NCI-H460 (cell line): ENCODE data around the gene TMEM95. TPM values are rescaled to one million over a fixed set of nuclear protein-coding genes. Genes with fewer than 3 reads are reported as not detected.
A peak's percentile ranks its signal among the peaks of the same experiment; 100 is the strongest.
"Not testable (repeated sequence)": the region's sequence is repeated elsewhere in the genome, so short reads cannot be mapped to it uniquely, and the experiment has no call there.

Source experiments
- DNase-seq: peaks from one replicate; pipeline ENCODE4 v3.0.0-alpha.2; 2016; ENCODE audit warnings: low read depth; ENCODE audit errors: extremely low read depth
- total RNA-seq: library from RNA; depleted of rRNA; stranded (reverse); fragments of >200 nt; shearing (Covaris generic); gene quantifications from 2 replicates; pipeline ENCODE4 v1.2.3, GENCODE V29; 2014

Gene TMEM95
- total RNA-seq, 1 experiment from 2014 or later: not detected

GRCh38 chr17:7341842-7342241 lies 13.1 kb upstream of the TMEM95 start:
- DNase-seq: no peak

- no peak for DNase-seq
Measured at GRCh38 chr17:7343250-7343649, 11.7 kb upstream of the TMEM95 start.

DNA sequence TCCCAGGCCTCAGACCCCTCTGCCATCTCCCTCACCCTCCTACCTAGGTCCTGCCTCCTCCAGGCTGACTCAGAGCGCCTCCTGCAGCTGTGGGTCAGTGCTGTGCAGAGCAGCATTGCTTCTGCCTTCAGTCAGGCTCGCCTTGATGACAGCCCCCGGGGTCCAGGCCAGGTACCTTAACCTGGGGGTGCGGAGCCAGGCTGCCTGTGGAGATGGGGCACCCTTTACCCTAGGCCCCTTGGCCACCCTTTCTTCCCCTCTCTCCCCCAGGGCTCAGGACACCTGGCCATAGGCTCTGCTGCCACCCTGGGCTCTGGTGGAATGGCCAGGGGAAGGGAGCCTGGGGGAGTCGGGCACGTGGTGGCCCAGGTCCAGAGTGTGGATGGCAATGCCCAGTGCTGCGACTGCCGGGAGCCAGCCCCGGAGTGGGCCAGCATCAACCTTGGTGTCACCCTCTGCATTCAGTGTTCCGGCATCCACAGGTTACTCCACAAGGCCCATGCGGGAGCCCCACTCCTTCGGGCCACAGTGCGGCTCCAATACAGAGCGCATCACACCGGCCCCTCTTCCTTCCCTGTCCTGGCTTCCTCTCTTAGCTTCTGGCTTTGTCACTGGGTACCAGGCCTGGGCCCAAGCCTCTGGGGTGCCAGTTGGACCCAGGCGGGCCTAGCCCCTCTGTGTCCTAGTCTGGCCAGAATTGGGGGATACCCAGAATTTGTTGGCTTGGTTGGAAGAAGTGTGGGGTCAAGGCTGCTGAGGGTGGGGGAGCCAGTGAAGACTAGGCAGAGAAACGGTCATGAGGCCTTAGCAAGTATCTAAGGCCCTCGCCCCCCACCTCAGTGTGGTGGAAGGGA lies 8.0 kb upstream of the TMEM95 start:
- no peak for DNase-seq

DNA sequence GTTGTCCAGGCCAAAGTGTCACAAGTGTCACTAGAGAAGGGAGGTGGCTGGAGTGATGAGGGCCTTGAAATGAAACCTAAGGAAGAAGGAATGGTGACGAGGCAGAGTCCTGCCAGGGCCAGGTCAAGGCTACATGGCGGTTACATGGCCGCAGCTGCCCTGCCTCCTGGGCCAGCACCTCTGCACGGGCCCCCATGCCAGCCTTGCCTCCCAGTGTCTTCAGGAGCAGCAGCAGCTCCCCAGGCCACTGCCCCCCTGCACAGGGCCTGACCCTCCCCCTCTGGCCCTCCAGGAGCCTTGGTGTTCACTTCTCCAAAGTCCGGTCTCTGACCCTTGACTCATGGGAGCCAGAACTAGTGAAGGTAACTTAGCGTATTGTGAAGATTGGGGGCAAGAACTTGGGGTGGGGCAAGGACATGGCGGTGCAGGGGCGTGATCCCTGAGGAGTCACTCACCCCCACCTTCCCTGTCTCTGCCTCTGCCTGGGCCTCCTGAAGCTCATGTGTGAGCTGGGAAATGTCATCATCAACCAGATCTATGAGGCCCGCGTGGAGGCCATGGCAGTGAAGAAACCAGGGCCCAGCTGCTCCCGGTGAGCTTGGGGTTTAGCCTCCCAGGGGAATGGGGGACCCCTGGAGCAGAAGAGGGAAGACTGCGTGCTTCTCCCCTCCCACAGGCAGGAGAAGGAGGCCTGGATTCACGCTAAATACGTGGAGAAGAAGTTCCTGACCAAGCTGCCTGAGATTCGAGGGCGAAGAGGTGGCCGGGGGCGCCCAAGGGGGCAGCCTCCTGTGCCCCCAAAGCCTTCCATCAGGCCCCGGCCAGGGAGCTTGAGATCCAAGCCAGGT lies 7.1 kb upstream of the TMEM95 start:
- no peak for DNase-seq

- DNase-seq: no peak
Measured at GRCh38 chr17:7348478-7349242, 6.3 kb upstream of the TMEM95 start.

- peak; percentile 88 for DNase-seq
Measured at GRCh38 chr17:7351665-7352502, 3.1 kb upstream of the TMEM95 start, which contains the start of gene KCTD11. Gene KCTD11, plus strand, starts transcription at chr17:7352162.

DNA sequence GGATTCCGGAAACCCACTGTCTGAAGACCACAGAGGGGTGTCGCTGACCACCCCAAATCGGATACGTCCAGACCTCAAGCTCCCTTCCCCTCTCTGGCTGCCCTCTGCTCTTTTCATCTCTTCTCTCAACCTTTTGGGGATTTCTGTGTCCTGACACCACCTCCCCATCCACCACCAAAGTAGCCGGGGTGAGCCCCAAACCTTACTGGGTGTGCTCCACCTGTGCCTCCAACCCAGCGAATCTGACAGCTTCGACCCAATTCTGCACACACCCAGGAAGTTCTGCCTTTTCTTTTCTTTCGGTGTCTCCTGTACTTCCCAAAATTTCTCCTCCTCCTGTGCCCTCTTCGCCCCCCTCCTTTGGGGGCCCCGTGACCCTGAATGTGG lies 2.5 kb upstream of the TMEM95 start:
- no peak for DNase-seq

GRCh38 chr17:7352910-7353635 lies 1.9 kb upstream of the TMEM95 start:
- no peak for DNase-seq

- DNase-seq: no peak
Measured at GRCh38 chr17:7354262-7354843, 603 bp upstream of the TMEM95 start.

DNA sequence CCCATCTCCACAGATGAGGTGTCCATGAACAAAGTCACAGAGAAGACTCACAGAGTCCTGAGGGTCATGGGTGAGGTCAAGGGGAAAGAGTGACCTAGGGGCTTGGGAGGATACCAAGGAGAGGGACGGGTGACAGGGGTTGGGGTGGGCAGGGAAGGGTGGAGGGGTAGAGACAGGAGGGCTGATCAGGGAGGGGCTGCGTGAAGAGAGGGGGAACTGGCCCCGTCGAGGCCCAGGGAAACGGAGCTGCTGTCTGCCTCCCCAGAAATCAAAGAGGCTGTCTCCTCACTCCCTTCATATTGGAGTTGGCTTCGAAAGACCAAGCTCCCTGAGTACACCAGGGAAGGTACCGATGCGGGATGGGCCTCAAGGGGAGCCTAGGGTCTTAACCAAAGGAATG lies 617 bp downstream of the TMEM95 start:
- no peak for DNase-seq

GRCh38 chr17:7356072-7356549 lies 1.2 kb downstream of the TMEM95 start:
- DNase-seq: peak; percentile 75

DNA sequence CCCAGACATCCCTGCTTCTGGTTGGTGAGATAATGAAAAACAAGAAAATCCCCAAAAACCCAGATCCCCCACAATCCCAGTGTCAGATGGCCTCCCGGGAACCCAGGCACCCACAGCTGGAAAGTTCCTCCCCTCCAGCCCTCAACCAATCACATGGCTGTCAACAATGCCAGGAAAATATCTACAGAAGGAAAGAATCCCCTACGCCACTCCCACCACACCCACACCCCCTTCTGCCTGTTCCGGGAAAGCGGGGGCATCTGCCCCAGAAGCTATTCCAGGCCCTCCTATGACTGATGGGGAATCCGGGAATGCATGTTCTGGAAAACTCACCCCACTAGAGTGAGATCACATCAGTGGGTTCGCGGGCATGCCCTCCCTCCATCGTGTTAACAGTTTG lies 1.8 kb downstream of the TMEM95 start:
- DNase-seq: no peak

GRCh38 chr17:7357381-7357780 lies 2.4 kb downstream of the TMEM95 start:
- no peak for DNase-seq

- no peak for DNase-seq
Measured at GRCh38 chr17:7361906-7362305, 7.0 kb downstream of the TMEM95 start.

- DNase-seq: no peak
Measured at GRCh38 chr17:7363311-7363710, 8.4 kb downstream of the TMEM95 start.

GRCh38 chr17:7365963-7366362 lies 11.0 kb downstream of the TMEM95 start:
- DNase-seq: not testable (repeated sequence)

- DNase-seq: no peak
Measured at GRCh38 chr17:7367083-7367482, 12.1 kb downstream of the TMEM95 start.

DNA sequence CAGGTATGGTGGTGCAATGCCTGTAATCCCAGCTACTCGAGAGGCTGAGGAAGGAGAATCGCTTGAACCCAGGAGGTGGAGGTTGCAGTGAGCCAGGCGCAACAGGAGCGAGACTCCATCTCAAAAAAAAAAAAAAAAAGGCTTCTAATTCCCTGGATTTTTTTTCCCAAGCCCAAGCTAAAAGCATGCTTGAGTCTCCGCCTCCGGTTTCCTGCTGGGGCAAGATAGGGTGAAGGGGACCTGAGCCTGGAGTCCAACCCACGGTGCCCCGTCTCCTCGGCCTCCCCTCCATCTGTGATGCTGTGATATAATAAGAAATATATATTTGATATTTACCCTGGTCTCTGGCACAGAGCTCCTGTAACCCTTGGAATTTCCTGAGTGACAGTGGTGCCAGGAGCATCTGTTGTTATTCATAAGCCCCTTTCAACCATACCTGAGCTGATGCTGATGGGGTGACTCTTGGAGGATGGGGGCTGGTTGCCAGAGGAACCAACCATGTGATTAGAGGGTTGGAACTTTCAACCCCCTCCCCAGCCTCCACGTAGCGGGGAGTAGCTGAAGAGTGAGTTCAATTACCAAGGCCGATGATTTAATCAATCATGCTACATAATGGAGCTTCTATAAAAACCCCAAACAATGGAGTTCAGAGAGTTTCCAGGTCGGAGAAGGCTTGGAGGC lies 13.1 kb downstream of the TMEM95 start:
- DNase-seq: no peak
